Measurements from ENCODE around the gene SET.

DNA sequence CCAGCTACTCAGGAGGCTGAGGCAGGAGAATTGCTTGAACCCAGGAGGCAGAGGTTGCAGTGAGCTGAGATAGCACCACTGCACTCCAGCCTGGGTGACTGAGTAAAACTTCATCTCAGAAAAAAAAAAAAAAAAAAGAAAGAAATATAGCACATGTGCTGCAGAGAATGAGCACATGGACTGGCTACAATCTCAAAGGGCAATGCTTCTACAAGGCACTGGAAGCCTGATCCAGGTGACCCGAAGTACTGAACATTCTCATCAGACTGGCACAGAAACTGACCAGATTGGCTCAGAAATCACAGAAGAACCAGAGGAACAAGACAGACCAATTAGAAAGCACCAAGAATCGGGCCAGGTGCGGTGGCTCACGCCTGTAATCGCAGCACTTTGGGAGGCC lies 37.2 kb upstream of the SET start:
- TF ChIP-seq, protein P1, sequence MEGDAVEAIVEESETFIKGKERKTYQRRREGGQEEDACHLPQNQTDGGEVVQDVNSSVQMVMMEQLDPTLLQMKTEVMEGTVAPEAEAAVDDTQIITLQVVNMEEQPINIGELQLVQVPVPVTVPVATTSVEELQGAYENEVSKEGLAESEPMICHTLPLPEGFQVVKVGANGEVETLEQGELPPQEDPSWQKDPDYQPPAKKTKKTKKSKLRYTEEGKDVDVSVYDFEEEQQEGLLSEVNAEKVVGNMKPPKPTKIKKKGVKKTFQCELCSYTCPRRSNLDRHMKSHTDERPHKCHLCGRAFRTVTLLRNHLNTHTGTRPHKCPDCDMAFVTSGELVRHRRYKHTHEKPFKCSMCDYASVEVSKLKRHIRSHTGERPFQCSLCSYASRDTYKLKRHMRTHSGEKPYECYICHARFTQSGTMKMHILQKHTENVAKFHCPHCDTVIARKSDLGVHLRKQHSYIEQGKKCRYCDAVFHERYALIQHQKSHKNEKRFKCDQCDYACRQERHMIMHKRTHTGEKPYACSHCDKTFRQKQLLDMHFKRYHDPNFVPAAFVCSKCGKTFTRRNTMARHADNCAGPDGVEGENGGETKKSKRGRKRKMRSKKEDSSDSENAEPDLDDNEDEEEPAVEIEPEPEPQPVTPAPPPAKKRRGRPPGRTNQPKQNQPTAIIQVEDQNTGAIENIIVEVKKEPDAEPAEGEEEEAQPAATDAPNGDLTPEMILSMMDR (IDR thresholded peaks at IDR 0.05 in 4 of 5, conservative IDR thresholded peaks at IDR 0.05 in 1 of 5), result no peak
- TF ChIP-seq POLR2A (IDR thresholded peaks at IDR 0.05), result no peak
